Activated CD4-positive, alpha-beta memory T cell treated with anti-CD3 and anti-CD28 coated beads, Interleukin-2, amount 10 ng/mL, durations not matched to agents 7 days and 5 days (primary cell): ENCODE data around the gene ITGAD. TPM values are rescaled to one million over a fixed set of nuclear protein-coding genes. Genes with fewer than 3 reads are reported as not detected.
"Not testable (repeated sequence)": the region's sequence is repeated elsewhere in the genome, so short reads cannot be mapped to it uniquely, and the experiment has no call there.

ENCODE experiments used
- CTCF ChIA-PET: fragments of 350-600 bp; sonication (Branson Sonifier 250); formaldehyde crosslinking; loops from one replicate; lab custom pipeline; 2021; ENCODE audit warnings: antibody characterized with exemption, inconsistent platforms; lab: Charles Lee
- POLR2A ChIA-PET: fragments of 350-600 bp; sonication (Branson Sonifier 250); formaldehyde crosslinking; loops from one replicate; lab custom pipeline; 2021; ENCODE audit warnings: antibody characterized with exemption; lab: Charles Lee
- DNase-seq: peaks from one replicate; pipeline ENCODE4 v3.0.0-alpha.2; 2020
- H3K27ac Mint-ChIP-seq: one replicate; pipeline ENCODE4 v1.8.0; 2021; ENCODE audit warnings: mild to moderate bottlenecking, mixed read lengths
- H3K27me3 Mint-ChIP-seq: one replicate; pipeline ENCODE4 v1.8.0; 2021; ENCODE audit warnings: mixed read lengths
- H3K36me3 Mint-ChIP-seq: one replicate; pipeline ENCODE4 v1.8.0; 2021; ENCODE audit warnings: low read depth, mixed read lengths
- H3K4me1 Mint-ChIP-seq: one replicate; pipeline ENCODE4 v1.8.0; 2021; ENCODE audit warnings: mixed read lengths
- H3K4me3 Mint-ChIP-seq: one replicate; pipeline ENCODE4 v1.8.0; 2021; ENCODE audit warnings: mild to moderate bottlenecking, mixed read lengths
- H3K9me3 Mint-ChIP-seq: one replicate; pipeline ENCODE4 v1.8.0; 2021; ENCODE audit warnings: mixed read lengths
- total RNA-seq, 2 experiments: library from RNA; stranded (reverse); gene quantifications; one replicate each; pipeline ENCODE4 v1.2.3, GENCODE V29; 2021

ITGAD gene
- total RNA-seq, 2 experiments from 2014 or later, result not detected

DNA sequence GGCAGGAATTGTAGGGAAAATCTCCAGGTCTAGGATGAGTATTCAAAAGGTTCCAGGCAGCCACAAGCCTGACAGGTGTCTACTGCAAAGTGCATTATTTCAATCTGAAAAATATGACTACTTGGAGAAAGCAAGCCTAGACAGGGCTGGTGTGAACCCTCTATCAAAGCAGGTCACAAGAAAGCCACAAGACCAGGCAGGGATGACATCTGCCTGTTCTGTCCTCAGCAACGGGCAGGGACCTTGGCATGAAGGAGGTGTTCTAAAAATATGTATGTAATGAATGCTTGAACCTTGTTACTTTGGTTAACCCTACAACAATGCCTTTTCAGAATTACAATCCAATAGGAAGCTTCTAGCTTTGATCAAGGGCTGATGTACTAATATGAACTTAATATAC lies 36.2 kb downstream of the ITGAD start:
- Mint-ChIP-seq H3K4me1 (peaks cover 17% of the 10 kb centered on the region), H3K9me3 (peaks cover 8% of the 10 kb centered on the region), H3K27me3 (peaks cover 7% of the 10 kb centered on the region), H3K27ac (no peak overlapping the region), H3K4me3 (no peak overlapping the region), H3K36me3 (peaks cover 7% of the 10 kb centered on the region)
- no peak for DNase-seq
- POLR2A ChIA-PET, result interaction anchor here (1.1 kb wide), 1 partner anchor 29 kb away, joined by 5 read pairs; no protein-coding TSS in a partner anchor
- CTCF ChIA-PET, result interaction anchor here (1.0 to 1.9 kb wide), 3 partner anchors 13 to 71 kb away, joined by 3 to 9 read pairs (median 4); partner anchors contain the start of gene ZNF843

DNA sequence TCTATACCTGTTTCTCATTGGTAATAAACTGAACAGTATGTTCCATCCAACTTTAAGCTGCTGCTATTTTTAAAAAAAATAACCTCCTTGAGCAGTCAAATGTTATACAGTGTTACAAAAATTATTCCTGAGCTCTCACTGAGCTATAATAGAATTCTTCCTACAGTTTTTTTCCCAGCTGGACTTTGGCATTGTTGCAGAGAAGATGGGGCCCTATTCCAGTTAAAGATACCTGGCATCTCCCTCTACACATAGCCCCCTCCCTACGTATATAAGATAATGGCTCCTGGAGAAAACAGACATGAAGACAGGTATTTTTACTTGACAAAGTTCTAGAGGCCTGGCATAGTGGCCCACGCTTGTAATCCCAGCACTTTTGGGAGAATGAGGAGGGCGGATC lies 36.7 kb downstream of the ITGAD start:
- DNase-seq, result no peak
- Mint-ChIP-seq H3K4me1 (peaks cover 16% of the 10 kb centered on the region), H3K27me3 (peaks cover 7% of the 10 kb centered on the region), H3K27ac (no peak overlapping the region), H3K9me3 (peaks cover 8% of the 10 kb centered on the region), H3K4me3 (no peak overlapping the region), H3K36me3 (peaks cover 4% of the 10 kb centered on the region)
- CTCF ChIA-PET, result interaction anchor here (1.0 to 1.9 kb wide), 2 partner anchors 13 to 31 kb away, joined by 4 to 9 read pairs; partner anchors contain the start of gene ZNF843
- POLR2A ChIA-PET, result interaction anchor here (1.1 to 1.7 kb wide), 2 partner anchors 13 to 30 kb away, joined by 5 to 6 read pairs; partner anchors contain the start of gene ZNF843

DNA sequence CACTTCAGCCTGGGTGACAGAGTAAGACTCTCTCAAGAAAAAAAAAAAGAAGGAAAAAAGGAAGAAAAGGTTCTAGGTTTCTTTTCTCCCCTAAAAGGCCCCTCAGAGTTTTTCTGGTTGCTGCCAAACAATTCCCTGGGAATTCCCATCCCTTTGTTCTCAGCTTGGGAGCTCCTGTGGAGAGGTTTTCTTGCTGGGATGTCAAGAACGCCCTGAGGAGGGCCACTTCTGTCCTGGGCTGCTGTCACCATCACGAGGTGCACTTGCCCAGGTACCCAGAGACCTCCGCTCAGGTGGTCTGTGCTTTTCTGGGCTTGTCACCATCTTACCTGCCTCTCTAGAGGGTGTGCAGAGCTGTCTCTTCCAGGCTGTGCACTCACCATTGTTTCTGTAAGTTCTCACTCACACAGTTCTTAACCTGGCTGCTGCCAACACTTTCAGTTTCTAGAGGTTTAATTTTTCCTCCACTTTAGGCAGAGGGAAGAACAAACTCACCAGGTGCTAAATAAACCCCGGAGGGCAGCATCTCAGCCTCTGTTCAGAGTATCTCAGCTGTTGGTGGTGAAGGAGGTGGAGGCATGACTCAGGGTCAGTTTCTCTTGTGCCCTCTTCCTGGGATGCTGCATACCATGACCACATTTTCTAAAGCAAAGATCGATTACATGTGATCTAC lies 37.4 kb downstream of the ITGAD start:
- H3K36me3 Mint-ChIP-seq, result peaks cover 3% of the 10 kb centered on the region

DNA sequence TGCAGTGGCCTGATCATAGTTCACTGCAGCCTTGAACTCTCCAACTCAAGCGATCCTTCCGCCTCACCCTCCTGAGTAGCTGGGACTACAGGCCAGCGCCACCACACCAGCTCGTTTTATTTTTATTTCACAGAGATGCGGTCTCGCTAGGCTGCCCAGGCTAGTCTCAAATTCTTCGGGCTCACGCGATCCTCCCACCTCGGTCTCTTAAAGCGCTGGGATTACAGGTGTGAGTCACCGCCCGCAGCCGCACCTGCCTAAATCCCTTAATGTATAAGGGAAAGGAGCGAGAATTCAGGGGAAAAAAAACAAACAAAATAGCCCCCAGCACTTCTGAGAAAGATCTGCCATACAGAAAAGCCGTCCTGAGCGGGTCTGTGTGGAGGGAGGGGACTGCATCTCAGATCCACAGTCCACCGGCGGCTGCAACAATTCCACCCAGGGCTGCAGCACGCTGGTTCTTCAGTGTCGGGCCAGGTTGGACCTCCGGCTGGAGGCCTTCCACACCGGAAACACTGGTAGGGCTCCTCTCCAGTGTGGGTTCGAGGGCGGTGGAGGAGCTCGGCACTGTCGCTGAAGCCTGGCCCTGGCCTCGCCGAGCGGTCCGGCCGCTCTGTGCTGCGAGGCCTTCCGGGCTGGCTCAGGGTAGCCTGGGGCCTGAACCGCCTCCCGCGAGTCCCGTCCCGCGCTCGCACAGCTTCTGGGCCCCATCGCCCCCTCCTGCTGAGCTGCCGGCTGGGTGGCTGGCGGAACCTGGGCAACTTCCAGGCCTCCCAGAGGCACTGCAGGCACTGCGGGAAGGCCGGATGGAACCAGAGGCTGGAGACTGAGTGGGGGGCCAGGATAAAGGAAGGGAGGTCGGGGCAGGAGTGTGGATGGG lies 42.4 kb downstream of the ITGAD start:
- H3K36me3 Mint-ChIP-seq, result no peaks in the 10 kb centered on the region
- CTCF ChIA-PET, result no interaction called here
- H3K4me3 Mint-ChIP-seq, result no peak overlapping the region
- H3K27ac Mint-ChIP-seq, result no peak overlapping the region
- no peak for DNase-seq
- H3K27me3 Mint-ChIP-seq, result no peaks in the 10 kb centered on the region
- H3K4me1 Mint-ChIP-seq, result peaks cover 20% of the 10 kb centered on the region
- no peaks in the 10 kb centered on the region for H3K9me3 Mint-ChIP-seq
- POLR2A ChIA-PET, result no interaction called here

More for the DNA sequence above, 37.4 kb downstream of the ITGAD start:
- H3K27me3 Mint-ChIP-seq, result peaks cover 7% of the 10 kb centered on the region
- POLR2A ChIA-PET, result interaction anchor here (1.0 to 1.7 kb wide), 6 partner anchors 8 to 214 kb away, joined by 4 to 6 read pairs (median 4); partner anchors contain the start of gene ZNF843
- CTCF ChIA-PET, result interaction anchor here (1.0 to 2.0 kb wide), 4 partner anchors 9 to 31 kb away, joined by 4 to 10 read pairs (median 8); partner anchors contain the start of gene ZNF843
- H3K27ac Mint-ChIP-seq, result no peak overlapping the region
- no peak overlapping the region for H3K4me3 Mint-ChIP-seq
- peaks cover 15% of the 10 kb centered on the region for H3K4me1 Mint-ChIP-seq
- peaks cover 4% of the 10 kb centered on the region for H3K9me3 Mint-ChIP-seq
- DNase-seq, result no peak

DNA sequence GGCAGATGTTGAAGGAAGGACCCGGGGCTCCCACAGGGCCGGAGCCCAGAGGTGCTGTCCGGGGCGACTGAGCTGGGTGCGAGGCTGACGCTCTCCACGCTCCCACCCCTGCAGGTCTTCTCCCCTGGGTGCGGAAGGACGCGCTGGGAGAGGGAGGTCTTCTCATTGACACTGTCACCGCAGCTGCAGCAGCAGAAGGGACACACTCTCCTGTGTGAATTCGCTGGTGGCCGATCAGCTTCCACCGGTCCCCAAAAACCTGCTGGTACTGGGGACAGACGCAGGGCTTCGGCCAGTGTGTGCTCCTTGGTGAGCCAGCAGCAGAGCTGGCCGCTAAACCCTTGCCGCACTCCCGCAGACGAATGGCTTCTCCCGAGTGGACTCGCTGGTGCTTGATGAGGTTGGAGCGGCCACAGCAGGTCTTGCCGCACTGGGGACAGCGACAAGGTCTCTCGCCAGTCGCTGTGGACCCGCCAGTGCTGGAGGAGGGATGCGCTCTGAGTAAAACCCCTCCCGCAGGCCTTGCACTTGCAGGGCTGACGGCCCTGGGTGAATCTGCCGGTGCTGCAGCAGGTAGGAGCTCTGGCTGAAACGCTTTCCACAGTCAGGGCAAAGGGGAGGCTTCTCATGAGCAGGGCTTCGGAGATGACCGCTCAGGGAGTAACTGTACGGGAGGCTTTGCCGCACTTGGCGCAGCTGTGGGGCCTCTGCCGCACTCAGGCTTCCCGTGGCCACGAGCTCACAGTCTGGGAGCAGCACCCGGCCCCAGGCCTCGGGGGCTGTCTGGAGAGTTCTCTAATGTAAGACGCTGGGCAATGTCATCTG lies 43.3 kb downstream of the ITGAD start:
- H3K4me1 Mint-ChIP-seq, result peaks cover 18% of the 10 kb centered on the region
- no peaks in the 10 kb centered on the region for H3K36me3 Mint-ChIP-seq
- POLR2A ChIA-PET, result no interaction called here
- H3K27me3 Mint-ChIP-seq, result no peaks in the 10 kb centered on the region
- CTCF ChIA-PET, result interaction anchor here (0.7 kb wide), 1 partner anchor 234 kb away, joined by 3 read pairs; the partner anchor contains the start of gene PYCARD
- DNase-seq, result no peak
- H3K4me3 Mint-ChIP-seq, result no peak overlapping the region
- no peaks in the 10 kb centered on the region for H3K9me3 Mint-ChIP-seq
- H3K27ac Mint-ChIP-seq, result no peak overlapping the region

DNA sequence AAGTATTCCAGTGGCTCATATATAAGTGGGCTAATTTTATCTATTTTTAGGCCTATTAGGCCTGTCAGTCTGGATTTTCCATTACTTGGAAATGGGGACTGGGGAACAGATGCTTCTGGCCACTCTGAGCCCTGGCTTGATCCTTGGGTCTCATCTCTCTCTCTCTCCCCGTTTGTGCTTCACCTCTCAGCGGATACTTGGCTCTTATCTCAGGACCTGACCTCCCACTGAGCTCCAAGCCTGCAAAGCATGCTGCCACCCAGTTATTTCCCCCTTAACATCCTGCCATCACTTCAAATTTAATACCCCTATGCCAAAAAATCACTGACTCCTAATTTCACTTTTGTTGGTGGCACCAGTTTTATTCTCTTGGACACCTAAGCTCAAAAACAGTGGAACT lies 45.3 kb downstream of the ITGAD start:
- Mint-ChIP-seq H3K36me3 (no peaks in the 10 kb centered on the region), H3K4me3 (no peak overlapping the region), H3K4me1 (peaks cover 26% of the 10 kb centered on the region), H3K9me3 (no peaks in the 10 kb centered on the region), H3K27ac (no peak overlapping the region), H3K27me3 (no peaks in the 10 kb centered on the region)
- ChIA-PET CTCF (interaction anchor here (1.4 kb wide), 1 partner anchor 56 kb away, joined by 3 read pairs; no protein-coding TSS in a partner anchor), POLR2A (interaction anchor here (1.1 to 1.2 kb wide), 2 partner anchors 19 to 21 kb away, joined by 3 read pairs; partner anchors contain the start of gene ARMC5)
- no peak for DNase-seq

DNA sequence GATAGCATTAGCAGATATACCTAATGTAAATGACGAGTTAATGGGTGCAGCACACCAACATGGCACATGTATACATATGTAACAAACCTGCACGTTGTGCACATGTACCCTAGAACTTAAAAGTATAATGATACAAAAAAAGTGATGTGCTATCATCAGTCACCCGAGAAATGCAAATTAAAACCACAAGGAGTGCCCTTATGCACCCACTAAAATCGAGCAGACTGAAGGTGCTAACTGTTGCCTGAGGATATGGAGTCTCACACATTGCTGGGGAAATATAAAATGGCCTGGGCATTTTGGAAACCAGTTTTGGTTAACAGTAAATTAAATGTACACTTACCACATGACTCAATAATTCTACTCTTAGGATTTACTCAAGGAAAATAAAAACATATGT lies 45.9 kb downstream of the ITGAD start:
- not testable (repeated sequence) for DNase-seq, H3K4me3 Mint-ChIP-seq, H3K27ac Mint-ChIP-seq, H3K27me3 Mint-ChIP-seq, H3K9me3 Mint-ChIP-seq, H3K36me3 Mint-ChIP-seq
- ChIA-PET POLR2A (interaction anchor here (1.1 to 1.2 kb wide), 2 partner anchors 19 to 20 kb away, joined by 3 read pairs; partner anchors contain the start of gene ARMC5), CTCF (interaction anchor here (1.4 kb wide), 1 partner anchor 57 kb away, joined by 3 read pairs; no protein-coding TSS in a partner anchor)
- H3K4me1 Mint-ChIP-seq, result peaks cover 26% of the 10 kb centered on the region

DNA sequence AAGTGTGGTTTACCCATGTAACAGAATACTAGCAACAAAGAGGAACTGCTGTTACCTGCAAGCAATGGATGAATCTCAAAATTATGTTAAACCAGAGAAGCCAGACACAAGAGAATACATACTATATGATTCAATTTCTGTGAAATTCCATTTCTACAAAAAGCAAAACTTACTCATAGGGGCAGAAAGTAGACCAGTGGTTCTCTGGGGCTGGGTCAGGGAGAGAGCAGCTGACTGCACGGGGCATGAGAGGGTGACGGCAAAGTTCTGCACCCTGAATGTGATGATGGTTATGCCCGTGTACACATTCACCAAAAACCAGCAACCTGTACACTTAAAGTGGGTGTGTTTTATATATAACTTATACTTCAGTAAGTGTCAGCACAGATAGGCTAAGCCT lies 46.4 kb downstream of the ITGAD start:
- no peaks in the 10 kb centered on the region for H3K36me3 Mint-ChIP-seq
- H3K27me3 Mint-ChIP-seq, result no peaks in the 10 kb centered on the region
- H3K4me1 Mint-ChIP-seq, result peaks cover 26% of the 10 kb centered on the region
- POLR2A ChIA-PET, result interaction anchor here (2.0 kb wide), 1 partner anchor 238 kb away, joined by 7 read pairs; the partner anchor contains the start of gene PYCARD
- H3K4me3 Mint-ChIP-seq, result no peak overlapping the region
- H3K27ac Mint-ChIP-seq, result no peak overlapping the region
- CTCF ChIA-PET, result interaction anchor here (1.4 to 2.0 kb wide), 2 partner anchors 8 to 57 kb away, joined by 3 to 10 read pairs; no protein-coding TSS in a partner anchor
- no peak for DNase-seq
- no peaks in the 10 kb centered on the region for H3K9me3 Mint-ChIP-seq

DNA sequence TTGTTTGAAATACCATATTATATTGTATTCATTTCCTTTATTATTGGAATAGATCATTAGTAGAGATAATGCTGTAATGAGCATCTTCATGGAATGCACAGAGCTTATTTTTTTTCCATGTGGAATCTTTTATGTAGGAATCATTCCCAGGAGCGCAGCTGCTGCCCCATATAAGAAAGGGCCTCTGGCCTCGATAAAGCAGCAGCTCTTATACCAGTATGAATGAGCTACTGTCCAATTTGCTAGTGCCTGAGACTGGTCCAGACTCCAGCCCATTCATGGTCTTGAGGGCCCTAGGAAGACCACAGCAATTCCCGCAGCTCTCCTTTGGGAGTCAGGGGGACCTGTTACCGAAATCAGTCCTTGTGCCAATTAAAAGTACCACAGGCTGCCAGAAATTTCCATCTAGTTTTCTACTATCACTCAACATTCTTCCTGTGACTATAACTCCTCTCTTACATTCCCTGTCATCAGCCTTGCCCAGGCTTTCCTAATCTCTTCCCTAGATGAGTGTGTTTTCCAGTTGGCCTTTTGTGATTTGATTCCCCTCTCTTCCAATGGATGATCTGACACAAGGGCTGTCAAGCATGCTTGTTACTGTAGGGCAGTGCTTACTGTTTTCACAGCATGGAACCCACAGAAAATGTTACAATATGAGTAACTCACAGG lies 47.5 kb downstream of the ITGAD start:
- Mint-ChIP-seq H3K27ac (no peak overlapping the region), H3K4me1 (peaks cover 26% of the 10 kb centered on the region), H3K36me3 (no peaks in the 10 kb centered on the region), H3K27me3 (no peaks in the 10 kb centered on the region), H3K9me3 (no peaks in the 10 kb centered on the region), H3K4me3 (no peak overlapping the region)
- no peak for DNase-seq
- CTCF ChIA-PET, result interaction anchor here (1.8 to 2.0 kb wide), 2 partner anchors 9 to 298 kb away, joined by 9 to 10 read pairs; no protein-coding TSS in a partner anchor
- POLR2A ChIA-PET, result interaction anchor here (0.6 to 3.9 kb wide), 4 partner anchors 20 to 261 kb away, joined by 3 to 17 read pairs (median 5); partner anchors contain the start of genes FUS and PYCARD

DNA sequence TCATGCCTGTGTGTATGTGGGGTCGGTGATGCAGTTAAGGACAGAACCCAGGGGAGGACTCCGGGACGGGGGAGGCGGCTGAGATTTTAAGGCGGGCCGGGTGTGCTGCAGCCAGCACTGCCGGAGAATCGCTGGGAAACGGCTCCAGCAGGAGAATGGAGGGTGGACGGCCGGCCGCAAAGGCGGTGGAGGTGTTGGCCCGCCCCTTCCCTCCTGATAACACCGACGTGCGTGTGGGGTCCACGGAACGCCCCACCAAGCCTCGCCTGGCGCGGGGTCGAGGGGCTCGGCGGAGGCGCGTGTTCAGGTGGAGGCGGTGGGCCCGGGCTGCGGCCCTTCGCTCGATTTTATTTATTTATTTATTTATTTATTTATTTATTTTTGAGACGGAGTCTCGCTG lies 48.8 kb downstream of the ITGAD start:
- Mint-ChIP-seq H3K27ac (no peak overlapping the region), H3K4me3 (peak overlapping the region; percentile 73), H3K4me1 (peaks cover 29% of the 10 kb centered on the region), H3K27me3 (no peaks in the 10 kb centered on the region), H3K9me3 (no peaks in the 10 kb centered on the region), H3K36me3 (no peaks in the 10 kb centered on the region)
- POLR2A ChIA-PET, result interaction anchor here (1.3 to 3.9 kb wide), 5 partner anchors 11 to 262 kb away, joined by 6 to 17 read pairs (median 8); partner anchors contain the start of genes ARMC5, FUS and PYCARD
- DNase-seq, result no peak
- CTCF ChIA-PET, result interaction anchor here (0.8 to 1.9 kb wide), 17 partner anchors 13 to 597 kb away, joined by 3 to 17 read pairs (median 4); partner anchors contain the start of genes ARMC5, HSD3B7, PYCARD and ZNF646

DNA sequence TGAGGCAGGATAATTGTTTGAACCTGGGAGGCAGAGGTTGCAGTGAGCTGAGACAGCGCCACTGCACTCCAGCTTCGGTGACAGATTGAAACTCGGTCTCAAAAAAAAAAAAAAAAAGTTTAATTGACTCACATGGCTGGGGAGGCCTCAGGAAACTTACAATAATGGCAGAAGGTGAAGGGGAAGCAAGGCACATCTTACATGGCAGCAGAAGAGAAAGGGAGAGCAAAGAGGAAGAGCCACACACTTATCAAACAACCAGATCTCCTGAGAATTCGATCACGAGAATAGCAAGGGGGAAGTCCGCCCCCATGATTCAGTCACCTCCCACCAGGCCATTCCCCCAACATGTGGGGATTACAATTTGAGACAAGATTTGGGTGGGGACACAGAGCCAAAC lies 52.8 kb downstream of the ITGAD start:
- H3K27me3 Mint-ChIP-seq, H3K36me3 Mint-ChIP-seq, H3K4me3 Mint-ChIP-seq, DNase-seq, H3K27ac Mint-ChIP-seq, H3K9me3 Mint-ChIP-seq: not testable (repeated sequence)
- ChIA-PET POLR2A (interaction anchor here (1.5 kb wide), 1 partner anchor 10 kb away, joined by 3 read pairs; no protein-coding TSS in a partner anchor), CTCF (interaction anchor here (0.7 to 2.3 kb wide), 2 partner anchors 10 to 349 kb away, joined by 6 to 14 read pairs; no protein-coding TSS in a partner anchor)
- peaks cover 13% of the 10 kb centered on the region for H3K4me1 Mint-ChIP-seq
